ENCODE measurements around the gene MLLT6. TPM values are rescaled to one million over a fixed set of nuclear protein-coding genes. Genes with fewer than 3 reads are reported as not detected.
A peak's percentile ranks its signal among the peaks of the same experiment; 100 is the strongest.

The MLLT6 gene
- total and polyA plus RNA-seq, 10 of the 15 experiments (the other 5 are each of a cell fraction or from before 2014, with no cell fraction given): 4.8 to 105 (median 36.3) TPM

DNA sequence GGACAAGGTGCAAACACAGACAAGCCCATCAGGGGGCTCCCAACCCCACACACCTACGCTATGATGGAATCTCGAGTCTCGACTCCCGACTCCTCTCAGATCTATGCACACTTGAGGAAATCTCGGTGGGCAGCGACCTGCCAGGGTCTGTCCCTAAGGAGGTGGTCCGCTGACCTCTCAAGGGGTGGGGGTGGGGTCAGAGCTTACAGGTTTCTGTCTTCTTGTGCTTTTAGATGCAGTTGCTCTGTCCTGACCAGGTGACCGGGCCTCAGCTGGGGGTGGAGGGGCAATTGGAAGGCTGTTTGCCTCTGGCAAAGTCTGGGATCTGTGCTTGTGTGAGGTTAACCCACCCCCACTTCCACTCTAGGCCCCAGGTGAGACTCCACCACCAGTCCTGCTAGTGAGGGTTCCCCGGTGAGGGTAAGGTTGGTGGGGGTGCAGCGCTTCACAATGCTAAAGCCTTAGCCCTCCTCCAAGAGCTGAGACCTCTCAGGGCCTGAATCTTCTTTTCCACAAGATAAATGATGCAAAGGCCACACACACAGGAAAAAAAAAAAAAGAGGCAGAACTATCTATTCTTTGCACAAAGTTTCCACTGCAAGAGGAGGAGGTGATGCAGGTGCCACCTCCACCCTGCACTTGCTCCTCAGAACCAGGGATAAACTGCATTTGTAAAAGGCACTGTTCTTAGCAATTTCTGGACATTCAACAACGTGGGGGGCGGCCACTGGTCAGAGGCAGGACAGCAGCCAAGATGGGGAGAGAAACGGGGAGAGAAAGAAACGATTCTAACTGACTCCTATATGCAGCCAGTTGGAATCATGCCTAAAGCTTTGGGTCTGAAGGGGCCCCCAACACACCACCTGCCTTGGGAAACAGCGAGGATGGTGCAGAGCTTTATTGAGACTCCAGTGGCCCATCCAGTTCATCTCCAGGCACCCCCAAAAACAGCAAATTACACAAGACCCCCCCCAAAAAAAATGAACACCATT is 29.2 kb downstream of the MLLT6 start:
- in situ Hi-C loops (cut with MboI) (loop anchor here (5.0 kb wide), 1 partner anchor 57 kb away; no protein-coding TSS in a partner anchor), intact Hi-C loops (cut with micrococcal nuclease; ENCODE audit: unreplicated experiment) (no loop called here)
- H4K20me1 ChIP-seq (ENCODE audit: control insufficient read depth, insufficient read depth): no peaks in the 10 kb centered on the region
- ATAC-seq (peak; percentile 28; the same call in 2 of the 3 replicates), DNase-seq (ENCODE audit: low read depth, low spot score) (no peak), FAIRE-seq (no peak)
- peaks cover 13% of the 10 kb centered on the region for H3K79me2 ChIP-seq (ENCODE audit: control insufficient read depth, insufficient read depth, low read length)
- peaks cover 4 to 21% of the 10 kb centered on the region in 2 experiments; a peak in 3 of 4 replicates for H3K36me3 ChIP-seq (ENCODE audit: control insufficient read depth in 2 of 2, insufficient read depth in 2 of 2, low read length in 1 of 2)
- no peaks in the 10 kb centered on the region for H3K27me3 ChIP-seq (replicated peaks in 1 of 2; ENCODE audit: control insufficient read depth in 2 of 2, insufficient read depth in 2 of 2, low read length in 1 of 2)
- SMC1A ChIA-PET (ENCODE audit: uncharacterized antibody, unreplicated experiment): interaction anchor here (0.6 to 4.6 kb wide), 8 partner anchors 15 to 1957 kb away, joined by 3 to 50 read pairs (median 4); partner anchors contain the start of genes EPOP, MLLT6 and PSMB3
- H3K9me3 ChIP-seq (replicated peaks; ENCODE audit: control insufficient read depth, insufficient read depth, low read length): no peaks in the 10 kb centered on the region
- H3K4me2 ChIP-seq (ENCODE audit: control insufficient read depth, insufficient read depth): no peak overlapping the region
- RAD21 ChIA-PET (ENCODE audit: unreplicated experiment): interaction anchor here (0.6 to 3.3 kb wide), 14 partner anchors 12 to 244 kb away, joined by 3 to 66 read pairs (median 4); partner anchors contain the start of gene EPOP
- H3K4me3 ChIP-seq: no peak overlapping the region
- peaks cover 26% of the 10 kb centered on the region for H3K4me1 ChIP-seq (ENCODE audit: control insufficient read depth, insufficient read depth, low read length)
- 61% methylated on average over 15 of the region's 15 CpGs for WGBS (ENCODE audit: insufficient coverage, insufficient replicate concordance, low lambda C conversion rate, missing lambda C conversion rate)
- POLR2A ChIA-PET: interaction anchor here (1.0 kb wide), 1 partner anchor 56 kb away, joined by 5 read pairs; no protein-coding TSS in a partner anchor
- TF ChIP-seq JUNB (IDR thresholded peaks at IDR 0.05) (no peak), RAD51 (IDR thresholded peaks at IDR 0.05) (no peak), CHD4 (IDR thresholded peaks at IDR 0.05) (no peak), CREM (IDR thresholded peaks at IDR 0.05; ENCODE audit: low read depth) (no peak), RELA (IDR thresholded peaks at IDR 0.05; ENCODE audit: borderline replicate concordance, partially characterized antibody) (no peak), ZZZ3 (IDR thresholded peaks at IDR 0.05; ENCODE audit: control insufficient read depth, insufficient read length, low read depth) (no peak), RAD21 (IDR thresholded peaks at IDR 0.05; ENCODE audit: insufficient read depth, low read depth, low read length) (0 out of 2 replicates have a peak, but pooled peaks have one; percentile 19), TCF12 (IDR thresholded peaks at IDR 0.05; ENCODE audit: low read depth, low read length) (no peak), CTCF (IDR thresholded peaks at IDR 0.05 in 2 of 3, conservative IDR thresholded peaks at IDR 0.05 in 1 of 3; ENCODE audit: control insufficient read depth in 2 of 3, extremely low read depth in 1 of 3, insufficient read depth in 1 of 3, low read depth in 3 of 3, low read length in 3 of 3) (peak; percentile 40 to 49 (median 41); a peak in 5 of 6 replicates), SPI1 (IDR thresholded peaks at IDR 0.05; ENCODE audit: borderline replicate concordance, insufficient read depth, low read depth, low read length) (no peak), NR2C2 (IDR thresholded peaks at IDR 0.05; ENCODE audit: borderline replicate concordance, control insufficient read depth, insufficient read length, low read depth) (no peak), NFXL1 (IDR thresholded peaks at IDR 0.05; ENCODE audit: borderline replicate concordance) (no peak), POLR2AphosphoS2 (IDR thresholded peaks at IDR 0.05; ENCODE audit: low read depth, low read length) (no peak)
- no TSS peak for BruUV-seq (replicated peaks)
- no peak overlapping the region for H2AFZ ChIP-seq (ENCODE audit: control insufficient read depth, low read depth, low read length)
- CTCF ChIA-PET: interaction anchor here (0.6 to 5.0 kb wide), 28 partner anchors 11 to 419 kb away, joined by 3 to 170 read pairs (median 4); partner anchors contain the start of genes EPOP, PCGF2 and RPL23
- H3K27ac ChIP-seq (ENCODE audit: control insufficient read depth, insufficient read depth): no peak overlapping the region
- H3K9ac ChIP-seq (ENCODE audit: control insufficient read depth, insufficient read depth, low read length): no peak overlapping the region
